HEK293 (cell line): Measurements from ENCODE around the gene SURF4.

Source experiments
- ATF2 ChIP-seq: fragments of 450-650 bp; formaldehyde crosslinking; IDR thresholded peaks from 2 replicates; pipeline ENCODE4 v1.5.1; 2016; ENCODE audit warnings: missing biosample characterization, missing genetic modification characterization, low read depth
- ELK4 ChIP-seq: IDR thresholded peaks from 2 replicates; pipeline ENCODE4 v1.6.1; 2011; ENCODE audit warnings: mild to moderate bottlenecking, low read depth, low read length, borderline replicate concordance
- IKZF3 ChIP-seq: fragments of 450-650 bp; IDR thresholded peaks from 2 replicates; pipeline ENCODE4 v1.5.0; 2018; ENCODE audit warnings: missing biosample characterization, mild to moderate bottlenecking, missing genetic modification characterization, moderate library complexity
- MEIS1 ChIP-seq: sonication (generic); formaldehyde crosslinking; IDR thresholded peaks from 2 replicates; pipeline ENCODE4 v1.8.1; 2022; ENCODE audit warnings: missing genetic modification reagents, mild to moderate bottlenecking, borderline replicate concordance
- PRDM6 ChIP-seq: fragments of 450-650 bp; formaldehyde crosslinking; IDR thresholded peaks from 2 replicates; pipeline ENCODE4 v1.5.1; 2017; ENCODE audit warnings: missing biosample characterization, missing genetic modification characterization
- TSHZ1 ChIP-seq: fragments of 450-650 bp; formaldehyde crosslinking; IDR thresholded peaks from 2 replicates; pipeline ENCODE4 v1.5.1; 2016; ENCODE audit warnings: missing biosample characterization, missing genetic modification characterization, borderline replicate concordance
- ZBTB21 ChIP-seq: fragments of 450-650 bp; formaldehyde crosslinking; IDR thresholded peaks from 2 replicates; pipeline ENCODE4 v1.5.1; 2017; ENCODE audit warnings: missing biosample characterization, missing genetic modification characterization
- ZBTB48 ChIP-seq: fragments of 450-650 bp; formaldehyde crosslinking; IDR thresholded peaks from 2 replicates; pipeline ENCODE4 v1.5.1; 2016; ENCODE audit warnings: missing biosample characterization, missing genetic modification characterization
- ZNF148 ChIP-seq: fragments of 450-650 bp; formaldehyde crosslinking; IDR thresholded peaks from 2 replicates; pipeline ENCODE4 v1.5.0; 2017; ENCODE audit warnings: missing biosample characterization, missing genetic modification characterization, borderline replicate concordance
- ZNF24 ChIP-seq: fragments of 450-650 bp; formaldehyde crosslinking; IDR thresholded peaks from 2 replicates; pipeline ENCODE4 v1.5.1; 2016; ENCODE audit warnings: missing biosample characterization, missing genetic modification characterization
- ZNF248 ChIP-seq: fragments of 450-650 bp; formaldehyde crosslinking; IDR thresholded peaks from 2 replicates; pipeline ENCODE4 v1.5.1; 2017; ENCODE audit warnings: missing biosample characterization, missing genetic modification characterization
- ZNF37A ChIP-seq: fragments of 450-650 bp; IDR thresholded peaks from 2 replicates; pipeline ENCODE4 v1.5.1; 2018; ENCODE audit warnings: missing biosample characterization, missing genetic modification characterization
- ZNF398 ChIP-seq: fragments of 450-650 bp; formaldehyde crosslinking; IDR thresholded peaks from 2 replicates; pipeline ENCODE4 v1.5.1; 2017; ENCODE audit warnings: missing biosample characterization, missing genetic modification characterization
- ZNF426 ChIP-seq: fragments of 450-650 bp; formaldehyde crosslinking; IDR thresholded peaks from 2 replicates; pipeline ENCODE4 v1.5.1; 2017; ENCODE audit warnings: missing biosample characterization, missing genetic modification characterization, mild to moderate bottlenecking, inconsistent platforms, moderate library complexity
- ZNF488 ChIP-seq: fragments of 450-650 bp; formaldehyde crosslinking; IDR thresholded peaks from 2 replicates; pipeline ENCODE4 v1.5.1; 2016; ENCODE audit warnings: missing biosample characterization, missing genetic modification characterization
- ZNF510 ChIP-seq: fragments of 450-650 bp; formaldehyde crosslinking; IDR thresholded peaks from 2 replicates; pipeline ENCODE4 v1.5.1; 2018; ENCODE audit warnings: mild to moderate bottlenecking, missing genetic modification characterization, missing biosample characterization; ENCODE audit not compliant: insufficient replicate concordance
- ZNF521 ChIP-seq: fragments of 450-650 bp; formaldehyde crosslinking; IDR thresholded peaks from 2 replicates; pipeline ENCODE4 v1.5.1; 2017; ENCODE audit warnings: missing biosample characterization, mild to moderate bottlenecking, missing genetic modification characterization
- ZNF544 ChIP-seq: fragments of 450-650 bp; formaldehyde crosslinking; IDR thresholded peaks from 2 replicates; pipeline ENCODE4 v1.5.0; 2017; ENCODE audit warnings: missing biosample characterization, missing genetic modification characterization
- ZNF560 ChIP-seq: fragments of 450-650 bp; formaldehyde crosslinking; IDR thresholded peaks from 2 replicates; pipeline ENCODE4 v1.5.1; 2017; ENCODE audit warnings: missing biosample characterization, missing genetic modification characterization, borderline replicate concordance
- ZNF600 ChIP-seq: fragments of 450-650 bp; formaldehyde crosslinking; IDR thresholded peaks from 2 replicates; pipeline ENCODE4 v1.5.1; 2016; ENCODE audit warnings: missing biosample characterization, missing genetic modification characterization
- ZNF621 ChIP-seq: fragments of 450-650 bp; formaldehyde crosslinking; IDR thresholded peaks from 2 replicates; pipeline ENCODE4 v1.5.1; 2017; ENCODE audit warnings: missing biosample characterization, missing genetic modification characterization
- ZNF626 ChIP-seq: fragments of 450-650 bp; sonication (Bioruptor Pico); formaldehyde crosslinking; IDR thresholded peaks from 2 replicates; pipeline ENCODE4 v1.5.1; 2018; ENCODE audit warnings: missing biosample characterization, missing genetic modification characterization, inconsistent platforms
- ZNF660 ChIP-seq: fragments of 450-650 bp; IDR thresholded peaks from 2 replicates; pipeline ENCODE4 v1.5.1; 2018; ENCODE audit warnings: missing biosample characterization, mild to moderate bottlenecking, missing genetic modification characterization
- ZNF747 ChIP-seq: fragments of 450-650 bp; formaldehyde crosslinking; IDR thresholded peaks from 2 replicates; pipeline ENCODE4 v1.5.1; 2016; ENCODE audit warnings: missing biosample characterization, missing genetic modification characterization
- ZNF777 ChIP-seq: fragments of 450-650 bp; formaldehyde crosslinking; IDR thresholded peaks from 2 replicates; pipeline ENCODE4 v1.5.1; 2017; ENCODE audit warnings: missing biosample characterization, missing genetic modification characterization, borderline replicate concordance
- ZNF792 ChIP-seq: fragments of 450-650 bp; formaldehyde crosslinking; IDR thresholded peaks from 2 replicates; pipeline ENCODE4 v1.5.1; 2016; ENCODE audit warnings: missing biosample characterization, missing genetic modification characterization

SURF4 gene

GRCh38 chr9:133347985-133348717, 27.7 kb downstream of the SURF4 start, which contains the start of the genes MED22 and RPL7A (continued):
- TF ChIP-seq ZNF792 (no peak), ZNF37A (tag by site-specific recombination) (no peak), ZBTB21 (0 out of 2 replicates have a peak, but pooled peaks have one; percentile 29), ZNF626 (no peak), ZNF510 (tag by site-specific recombination) (no peak), ZNF248 (tag by site-specific recombination) (no peak), ZNF777 (tag by site-specific recombination) (no peak), ZNF621 (tag by site-specific recombination) (no peak), MEIS1 (no peak), ZNF24 (tag by site-specific recombination) (peak; percentile 64), ZBTB48 (tag by site-specific recombination) (no peak), PRDM6 (tag by site-specific recombination) (no peak), ZNF560 (tag by site-specific recombination) (no peak), ZNF747 (tag by site-specific recombination) (no peak), TSHZ1 (tag by site-specific recombination) (no peak; the same call in 1 of the 2 replicates), ZNF660 (tag by site-specific recombination) (peak; percentile 69; the same call in 1 of the 2 replicates), ZNF600 (tag by site-specific recombination) (0 out of 2 replicates have a peak, but pooled peaks have one; percentile 66), ZNF398 (tag by site-specific recombination) (peak; percentile 79), ZNF426 (tag by site-specific recombination) (no peak), ATF2 (no peak), ZNF148 (tag by site-specific recombination) (no peak), ZNF488 (tag by site-specific recombination) (no peak), ZNF521 (tag by site-specific recombination) (no peak), ELK4 (no peak), IKZF3 (tag by site-specific recombination) (no peak), ZNF544 (tag by site-specific recombination) (no peak)
